AG10803 (cell line): ENCODE results near the gene ZNF276.
"Not testable (repeated sequence)": the region's sequence is repeated elsewhere in the genome, so short reads cannot be mapped to it uniquely, and the experiment has no call there.

Source experiments
- DNase-seq: peaks from one replicate; pipeline ENCODE4 v3.0.0; 2010; ENCODE audit warnings: low read depth
- H3K4me3 ChIP-seq: 2 replicates; pipeline ENCODE4 v1.5.1; 2011; ENCODE audit warnings: mild to moderate bottlenecking, low read length, control low read depth
- CTCF ChIP-seq: conservative IDR thresholded peaks from 2 replicates; pipeline ENCODE4 v1.5.1; 2011; ENCODE audit warnings: mild to moderate bottlenecking, low read length, control low read depth, inconsistent platforms

The ZNF276 gene

GRCh38 chr16:89761304-89761922, 40.1 kb downstream of the ZNF276 start:
- TF ChIP-seq CTCF = no peak
- H3K4me3 ChIP-seq = no peak overlapping the region
- no peak for DNase-seq

GRCh38 chr16:89764711-89765201, 43.4 kb downstream of the ZNF276 start:
- DNase-seq = no peak
- H3K4me3 ChIP-seq = no peak overlapping the region

GRCh38 chr16:89765292-89765830, 44.0 kb downstream of the ZNF276 start:
- H3K4me3 ChIP-seq = no peak overlapping the region
- no peak for TF ChIP-seq CTCF
- no peak for DNase-seq

More at GRCh38 chr16:89764711-89765201, 43.4 kb downstream of the ZNF276 start:
- TF ChIP-seq CTCF = no peak

- no peak overlapping the region for H3K4me3 ChIP-seq
- TF ChIP-seq CTCF = no peak
- DNase-seq = no peak
Observed at GRCh38 chr16:89770367-89770766, 49.0 kb downstream of the ZNF276 start.

GRCh38 chr16:89775223-89775622, 53.9 kb downstream of the ZNF276 start:
- DNase-seq = no peak
- no peak for TF ChIP-seq CTCF
- no peak overlapping the region for H3K4me3 ChIP-seq

- not testable (repeated sequence) for H3K4me3 ChIP-seq
Observed at GRCh38 chr16:89778211-89778610, 56.9 kb downstream of the ZNF276 start.

GRCh38 chr16:89779231-89779908, 58.0 kb downstream of the ZNF276 start:
- H3K4me3 ChIP-seq = no peak overlapping the region
- DNase-seq = no peak
- no peak for TF ChIP-seq CTCF

More at GRCh38 chr16:89778211-89778610, 56.9 kb downstream of the ZNF276 start:
- not testable (repeated sequence) for DNase-seq
